ENCODE data around the gene LEF1. TPM values are rescaled to one million over a fixed set of nuclear protein-coding genes. Genes with fewer than 3 reads are reported as not detected.

Gene LEF1
- total RNA-seq, 1 experiment from 2014 or later, result 0.79 TPM

DNA sequence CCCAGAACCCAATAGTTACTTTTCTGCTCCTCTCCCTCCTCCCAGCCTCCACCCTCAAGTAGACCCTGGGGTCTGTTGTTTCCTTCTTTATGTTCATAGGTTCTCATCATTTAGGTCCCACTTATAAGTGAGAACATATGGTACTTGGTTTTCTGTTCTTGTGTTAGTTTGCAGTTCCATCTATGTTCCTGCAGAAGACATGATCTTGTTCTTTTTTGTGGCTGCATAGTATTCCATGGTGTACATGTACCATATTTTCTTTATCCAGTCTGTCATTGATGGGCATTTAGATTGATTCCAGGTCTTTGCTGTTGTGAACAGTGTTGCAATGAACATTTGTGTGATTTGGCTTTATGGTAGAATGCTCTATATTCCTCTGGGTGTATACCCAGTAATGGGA lies 47.8 kb upstream of the LEF1 start:
- DNase-seq (ENCODE audit: low read depth, low spot score) (no peak), ATAC-seq (no peak)
- ChIA-PET POLR2A (no interaction called here), CTCF (no interaction called here), RAD21 (ENCODE audit: low non-redundant PET in 1 of 2, low total read pairs in 2 of 2, uncharacterized antibody in 2 of 2, unreplicated experiment in 2 of 2) (no interaction called here)
- no peaks in the 10 kb centered on the region for H3K4me1 ChIP-seq (ENCODE audit: control insufficient read depth in 1 of 2, insufficient read depth in 2 of 2, low read length in 2 of 2)
- no peaks in the 10 kb centered on the region for H4K20me1 ChIP-seq (ENCODE audit: insufficient read depth)
- no peak overlapping the region for H3K27ac ChIP-seq (ENCODE audit: low read depth, low read length)
- no peak overlapping the region for H3K9ac ChIP-seq (ENCODE audit: low read length)
- no peak overlapping the region for H3K4me2 ChIP-seq (ENCODE audit: low read length)
- BruUV-seq (replicated peaks), result no TSS peak
- no peaks in the 10 kb centered on the region for H3K27me3 ChIP-seq (ENCODE audit: insufficient read depth, low read length)
- H3K36me3 ChIP-seq (ENCODE audit: control insufficient read depth in 1 of 2, insufficient read depth in 2 of 2, low read length in 2 of 2), result no peaks in the 10 kb centered on the region
- intact Hi-C loops (cut with micrococcal nuclease), result no loop called here
- H3K4me3 ChIP-seq (replicated peaks in 1 of 2; ENCODE audit: low read depth in 1 of 2, low read length in 2 of 2), result no peak overlapping the region
- H3K9me2 ChIP-seq (ENCODE audit: insufficient read depth), result no peaks in the 10 kb centered on the region
- no peaks in the 10 kb centered on the region for H3K9me3 ChIP-seq (ENCODE audit: control insufficient read depth in 1 of 2, insufficient read depth in 1 of 2, low read depth in 1 of 2, low read length in 2 of 2)
- TF ChIP-seq, protein P1, sequence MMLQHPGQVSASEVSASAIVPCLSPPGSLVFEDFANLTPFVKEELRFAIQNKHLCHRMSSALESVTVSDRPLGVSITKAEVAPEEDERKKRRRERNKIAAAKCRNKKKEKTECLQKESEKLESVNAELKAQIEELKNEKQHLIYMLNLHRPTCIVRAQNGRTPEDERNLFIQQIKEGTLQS (IDR thresholded peaks at IDR 0.05), result no peak
- TF ChIP-seq POLR2A (IDR thresholded peaks at IDR 0.05; ENCODE audit: borderline replicate concordance, extremely low read depth, insufficient read depth, insufficient read length), result no peak
- TF ChIP-seq RAD21 (IDR thresholded peaks at IDR 0.05; ENCODE audit: low read depth), result no peak
- TF ChIP-seq EZH2phosphoT487 (IDR thresholded peaks at IDR 0.05; ENCODE audit: borderline replicate concordance), result no peak
- TF ChIP-seq ZNF274 (IDR thresholded peaks at IDR 0.05; ENCODE audit: low read depth, low read length), result no peak
- TF ChIP-seq EZH2 (IDR thresholded peaks at IDR 0.05), result no peak
- TF ChIP-seq JUND (IDR thresholded peaks at IDR 0.05), result no peak
- no peak for TF ChIP-seq POLR2AphosphoS5 (IDR thresholded peaks at IDR 0.05; ENCODE audit: low read depth, low read length)
- no peaks in the 10 kb centered on the region for H3K79me2 ChIP-seq (ENCODE audit: insufficient read depth, low read length)
- H2AFZ ChIP-seq (ENCODE audit: low read depth, low read length, poor library complexity, severe bottlenecking), result no peak overlapping the region

DNA sequence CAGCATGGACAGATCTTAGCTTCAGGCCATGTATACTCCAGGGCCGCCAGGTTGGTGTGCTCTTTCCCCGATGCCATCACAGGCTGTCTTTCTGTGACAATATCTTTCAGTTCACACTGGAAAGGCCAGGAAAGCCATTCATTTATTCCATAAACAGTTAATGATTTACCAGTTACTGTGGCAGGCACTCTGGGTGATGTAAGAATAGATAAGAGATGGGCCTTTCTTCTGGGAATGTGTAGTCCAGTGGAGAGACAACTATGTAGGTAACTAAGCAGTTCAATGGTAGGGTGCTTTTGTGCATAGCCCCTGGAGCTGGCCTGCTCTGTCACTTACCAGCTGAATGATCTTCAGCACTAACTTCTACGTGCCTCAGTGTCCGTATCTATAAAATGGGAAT lies 46.3 kb upstream of the LEF1 start:
- ChIA-PET CTCF (no interaction called here), RAD21 (ENCODE audit: low non-redundant PET in 1 of 2, low total read pairs in 2 of 2, uncharacterized antibody in 2 of 2, unreplicated experiment in 2 of 2) (no interaction called here), POLR2A (no interaction called here)
- Histone ChIP-seq H3K79me2 (ENCODE audit: insufficient read depth, low read length) (no peaks in the 10 kb centered on the region), H4K20me1 (ENCODE audit: insufficient read depth) (no peaks in the 10 kb centered on the region), H2AFZ (ENCODE audit: low read depth, low read length, poor library complexity, severe bottlenecking) (no peak overlapping the region), H3K9me3 (ENCODE audit: control insufficient read depth in 1 of 2, insufficient read depth in 1 of 2, low read depth in 1 of 2, low read length in 2 of 2) (no peaks in the 10 kb centered on the region), H3K27ac (ENCODE audit: low read depth, low read length) (no peak overlapping the region), H3K4me3 (replicated peaks in 1 of 2; ENCODE audit: low read depth in 1 of 2, low read length in 2 of 2) (no peak overlapping the region), H3K9me2 (ENCODE audit: insufficient read depth) (no peaks in the 10 kb centered on the region), H3K4me2 (ENCODE audit: low read length) (no peak overlapping the region), H3K27me3 (ENCODE audit: insufficient read depth, low read length) (no peaks in the 10 kb centered on the region), H3K9ac (ENCODE audit: low read length) (no peak overlapping the region), H3K4me1 (ENCODE audit: control insufficient read depth in 1 of 2, insufficient read depth in 2 of 2, low read length in 2 of 2) (no peaks in the 10 kb centered on the region), H3K36me3 (ENCODE audit: control insufficient read depth in 1 of 2, insufficient read depth in 2 of 2, low read length in 2 of 2) (no peaks in the 10 kb centered on the region)
- no peak for DNase-seq (ENCODE audit: low read depth, low spot score)
- no peak for ATAC-seq
- TF ChIP-seq SIN3A (IDR thresholded peaks at IDR 0.05; ENCODE audit: low read depth), result no peak
- intact Hi-C loops (cut with micrococcal nuclease), result no loop called here
- no TSS peak for BruUV-seq (replicated peaks)
